NCI-H1436 (cell line): ENCODE results near the gene KDM4E.

Source experiments
- DNase-seq: peaks from one replicate; lab custom pipeline; 2025; lab: John Stamatoyannopoulos, UW

The KDM4E gene

GRCh38 chr11:95050595-95051202 is 25.6 kb downstream of the KDM4E start:
- DNase-seq, result no peak

- DNase-seq, result no peak
Measured at GRCh38 chr11:95054356-95054755, 29.3 kb downstream of the KDM4E start.

- no peak for DNase-seq
Measured at GRCh38 chr11:95055283-95055897, 30.3 kb downstream of the KDM4E start.

- DNase-seq, result no peak
Measured at GRCh38 chr11:95057959-95058358, 32.9 kb downstream of the KDM4E start.

GRCh38 chr11:95058621-95059020 is 33.6 kb downstream of the KDM4E start:
- no peak for DNase-seq

GRCh38 chr11:95059046-95059445 is 34.0 kb downstream of the KDM4E start:
- DNase-seq, result no peak

GRCh38 chr11:95065336-95065735 is 40.3 kb downstream of the KDM4E start:
- DNase-seq, result peak; percentile 12

GRCh38 chr11:95066716-95067038 is 41.6 kb downstream of the KDM4E start, which contains the start of gene SRSF8:
Gene SRSF8, plus strand, starts transcription at chr11:95066919. Its CDS starts 308 bp downstream, at chr11:95067227.
- DNase-seq, result peak; percentile 33

- peak; percentile 33 for DNase-seq
Measured at GRCh38 chr11:95067039-95067840, 42.2 kb downstream of the KDM4E start.

- DNase-seq, result no peak
Measured at GRCh38 chr11:95067841-95068219, 42.8 kb downstream of the KDM4E start.

- peak; percentile 41 for DNase-seq
Measured at GRCh38 chr11:95068549-95068948, 43.5 kb downstream of the KDM4E start.

GRCh38 chr11:95070471-95070870 is 45.4 kb downstream of the KDM4E start:
- no peak for DNase-seq

- no peak for DNase-seq
Measured at GRCh38 chr11:95072948-95073347, 47.9 kb downstream of the KDM4E start.

GRCh38 chr11:95074792-95075563 is 49.9 kb downstream of the KDM4E start:
- no peak for DNase-seq

GRCh38 chr11:95076416-95076815 is 51.4 kb downstream of the KDM4E start:
- DNase-seq, result no peak

GRCh38 chr11:95076981-95077380 is 51.9 kb downstream of the KDM4E start:
- no peak for DNase-seq
